Measurements from ENCODE around the gene APOBEC3H.

Gene APOBEC3H

GRCh38 chr22:39114112-39114511 lies 17.1 kb downstream of the APOBEC3H start:
- DNase-seq: no peak

GRCh38 chr22:39115570-39115969 lies 18.5 kb downstream of the APOBEC3H start:
- no peak for DNase-seq

DNA sequence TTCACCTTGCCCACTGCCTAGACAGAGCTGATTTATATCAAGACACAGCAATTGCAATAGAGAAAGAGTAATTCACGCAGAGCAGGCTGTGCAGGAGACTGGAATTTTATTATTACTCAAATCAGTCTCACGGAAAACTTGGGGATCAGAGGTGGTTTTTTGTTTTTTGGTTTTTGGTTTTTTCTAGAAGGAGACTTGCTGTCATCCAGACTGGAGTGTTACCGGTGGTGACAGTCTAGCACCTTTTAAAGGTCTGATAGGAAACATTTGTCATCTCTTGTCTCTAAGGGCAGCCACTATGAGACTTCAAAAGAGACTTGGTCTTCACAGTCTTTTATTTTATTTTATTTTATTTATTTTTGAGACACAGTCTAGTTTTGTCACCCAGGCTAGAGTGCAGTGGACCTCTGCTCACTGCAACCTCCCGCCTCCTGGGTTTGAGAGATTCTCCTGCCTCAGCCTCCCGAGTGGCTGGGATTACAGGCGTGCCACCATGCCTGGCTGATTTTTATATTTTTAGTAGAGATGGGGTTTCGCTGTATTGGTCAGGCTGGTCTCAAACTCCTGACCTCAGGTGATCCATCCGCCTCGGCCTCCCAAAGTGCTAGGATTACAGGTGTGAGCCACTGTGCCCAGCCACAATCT lies 19.1 kb downstream of the APOBEC3H start:
- no peak for DNase-seq

DNA sequence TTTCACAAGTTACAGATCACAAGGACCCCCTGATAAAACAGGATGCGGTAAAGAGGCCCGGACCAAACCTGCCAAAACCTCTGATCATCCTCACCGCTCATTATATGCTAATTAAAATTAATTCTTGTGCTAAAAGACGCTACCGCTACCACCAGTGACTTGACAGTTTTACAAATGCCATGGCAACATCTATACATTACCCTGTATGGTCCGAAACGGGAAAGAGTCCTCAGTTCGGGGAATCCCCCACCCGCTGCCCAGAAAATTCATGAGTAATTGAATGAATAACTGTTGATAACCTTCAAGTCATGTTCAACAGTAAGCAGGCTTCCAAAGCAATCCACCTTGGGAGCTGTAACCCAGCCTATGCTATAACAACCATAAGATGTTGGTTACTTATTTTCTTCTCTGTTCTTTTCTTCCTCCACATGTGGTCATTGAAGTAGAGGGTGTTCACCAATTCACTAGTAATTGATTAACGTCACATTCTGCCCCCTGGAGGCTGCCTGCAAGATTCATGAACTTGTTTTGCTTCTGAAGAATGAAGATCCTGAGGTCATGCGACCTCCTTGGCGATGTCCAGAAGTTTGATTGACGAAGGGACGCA lies 20.6 kb downstream of the APOBEC3H start:
- peak; percentile 68 for DNase-seq

DNA sequence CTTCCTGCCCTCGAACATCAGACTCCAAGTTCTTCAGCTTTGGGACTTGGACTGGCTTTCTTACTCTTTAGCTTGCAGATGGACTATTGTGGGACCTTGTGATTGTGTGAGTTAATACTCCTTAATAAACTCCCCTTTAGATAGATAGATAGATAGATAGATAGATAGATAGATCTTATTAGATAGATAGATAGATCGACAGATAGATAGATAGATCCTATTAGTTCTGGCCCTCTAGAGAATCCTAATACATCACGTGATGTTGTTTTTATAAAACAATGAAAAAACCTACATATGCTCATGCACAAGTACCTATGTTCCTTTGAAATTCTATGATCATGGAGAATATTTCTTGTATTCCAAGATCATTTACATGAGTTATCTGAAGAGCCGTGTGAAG lies 23.9 kb downstream of the APOBEC3H start:
- no peak for DNase-seq

GRCh38 chr22:39122772-39123470 lies 25.9 kb downstream of the APOBEC3H start:
- no peak for DNase-seq

- DNase-seq: no peak
Measured at GRCh38 chr22:39123751-39124581, 26.9 kb downstream of the APOBEC3H start.

- DNase-seq: no peak
Measured at GRCh38 chr22:39125622-39126021, 28.6 kb downstream of the APOBEC3H start.

DNA sequence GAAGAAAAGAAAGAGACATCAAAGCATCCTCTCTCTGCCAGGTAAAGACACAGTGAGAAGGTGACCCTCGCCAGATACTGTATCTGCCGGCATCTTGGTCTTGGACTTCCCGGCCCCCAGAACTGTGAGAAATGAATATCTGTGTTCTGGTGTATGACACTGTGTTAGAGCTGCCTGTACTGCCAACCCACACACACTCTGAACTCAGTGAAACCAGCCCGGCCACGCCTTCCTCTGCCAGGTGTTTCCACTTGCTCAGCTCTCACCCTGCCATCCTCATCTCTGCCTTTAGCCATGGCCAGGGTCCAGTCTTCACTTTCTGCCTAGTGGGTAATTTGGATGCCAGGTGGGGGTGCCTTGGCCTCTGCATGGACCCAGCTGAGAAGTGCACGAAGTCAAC lies 31.5 kb downstream of the APOBEC3H start:
- no peak for DNase-seq

GRCh38 chr22:39129081-39129480 lies 32.0 kb downstream of the APOBEC3H start:
- DNase-seq: no peak

DNA sequence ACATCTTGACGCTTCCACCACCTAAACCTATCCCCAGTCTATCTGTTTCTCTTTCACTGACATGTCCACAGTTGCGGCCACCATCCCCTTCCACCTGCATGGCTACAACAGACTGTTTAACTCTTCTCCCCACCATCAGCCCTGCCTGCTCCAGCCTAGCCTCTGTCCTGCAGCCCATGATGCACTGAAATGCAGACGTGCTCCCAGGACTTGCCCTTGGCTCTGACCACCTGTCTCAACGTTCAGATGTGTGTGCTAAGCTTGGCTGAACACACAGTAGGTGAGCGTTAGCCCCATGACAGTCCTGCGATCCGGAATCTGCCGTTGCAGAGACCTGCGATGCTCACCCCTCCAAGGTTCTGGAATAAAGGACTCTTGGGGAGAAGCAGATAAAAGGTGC lies 32.7 kb downstream of the APOBEC3H start:
- DNase-seq: no peak

DNA sequence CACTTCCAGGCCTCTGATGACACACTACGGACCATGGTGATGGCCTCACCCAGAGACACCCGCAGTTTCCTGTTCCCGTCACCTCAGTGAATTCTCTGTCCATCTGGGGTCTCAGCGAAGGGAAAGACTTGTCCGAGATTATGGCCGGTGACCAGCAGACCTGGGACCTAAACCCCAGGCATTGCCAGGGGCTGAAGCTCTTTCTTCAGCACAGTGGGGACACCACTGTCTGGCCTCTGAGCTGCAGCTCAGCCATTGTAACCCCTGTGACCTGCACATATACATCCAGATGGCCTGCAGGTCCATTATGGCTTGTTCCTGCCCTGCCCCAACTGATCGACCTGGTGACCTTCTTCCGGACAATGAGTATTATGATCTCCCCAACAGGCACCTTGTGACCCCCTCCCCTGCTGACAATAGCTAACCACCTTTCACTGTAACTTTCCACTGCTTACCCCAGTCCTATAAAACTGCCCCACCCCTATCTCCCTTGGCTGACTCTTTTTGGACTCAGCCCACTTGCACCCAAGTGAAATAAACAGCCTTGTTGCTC lies 33.2 kb downstream of the APOBEC3H start:
- DNase-seq: no peak

DNA sequence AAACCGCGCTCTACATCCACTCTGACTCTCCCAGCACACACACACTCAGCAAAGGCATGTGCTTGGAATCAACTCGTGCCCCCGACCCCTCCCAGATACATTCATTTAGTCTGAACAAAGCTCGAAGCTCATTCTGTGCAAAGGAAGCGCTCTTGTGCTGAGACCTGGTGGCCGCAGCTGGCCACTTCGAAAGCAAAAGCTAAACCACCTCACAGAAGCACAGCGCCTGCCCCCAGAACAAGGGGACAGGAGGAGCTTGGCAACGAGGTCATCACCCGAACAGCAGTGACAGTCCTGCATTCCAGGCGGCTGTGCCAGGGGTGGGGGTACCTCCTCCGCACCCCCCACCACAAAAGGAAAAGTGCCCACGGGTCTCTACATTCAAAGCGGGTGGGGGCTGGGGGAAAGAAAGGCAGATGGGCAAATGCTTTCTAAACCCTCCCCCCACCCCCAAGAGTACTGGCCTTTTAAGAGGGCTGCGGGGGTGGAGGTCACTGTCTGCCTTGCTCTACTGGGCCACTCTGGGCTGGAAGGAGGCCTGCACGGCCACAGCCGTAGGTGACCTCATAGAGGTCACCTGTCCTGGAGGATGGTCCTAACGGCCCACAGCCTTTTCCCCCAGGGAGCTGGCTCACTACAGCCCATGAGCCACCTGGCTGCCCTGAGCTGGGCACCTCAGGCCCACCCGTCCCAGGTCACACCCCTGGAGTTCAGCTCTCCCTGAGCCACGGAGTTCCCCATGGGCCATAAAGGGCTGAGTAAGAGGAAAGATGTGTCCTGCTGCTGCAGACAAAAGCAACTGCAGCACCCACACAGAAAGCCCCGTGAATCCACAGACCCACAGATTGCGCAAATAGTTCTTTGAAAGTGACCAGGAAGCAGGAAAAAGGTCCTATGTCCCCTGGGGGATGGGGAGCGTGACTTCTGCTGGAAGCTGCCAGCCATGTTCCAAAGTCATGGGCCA lies 34.1 kb downstream of the APOBEC3H start:
- DNase-seq: peak; percentile 76

DNA sequence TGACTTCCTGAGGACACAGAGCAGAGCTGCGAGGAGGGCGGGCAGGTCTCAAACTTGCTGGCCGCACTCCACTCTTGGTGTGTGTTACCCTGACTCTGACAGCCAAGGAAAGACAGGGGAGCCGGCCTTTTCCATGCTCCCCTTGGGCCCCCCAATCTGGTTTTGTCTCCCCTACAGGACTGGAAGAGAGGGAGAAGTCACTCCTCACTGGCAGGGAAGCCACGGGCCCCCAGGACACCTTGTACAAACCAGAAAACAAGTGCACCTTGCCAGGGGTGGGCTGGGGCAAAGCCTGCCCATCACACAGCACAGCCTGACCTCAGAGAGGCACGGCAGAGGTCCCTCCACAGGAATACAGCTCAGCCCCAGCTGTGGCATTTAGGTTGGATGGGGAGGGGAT lies 35.2 kb downstream of the APOBEC3H start:
- no peak for DNase-seq

DNA sequence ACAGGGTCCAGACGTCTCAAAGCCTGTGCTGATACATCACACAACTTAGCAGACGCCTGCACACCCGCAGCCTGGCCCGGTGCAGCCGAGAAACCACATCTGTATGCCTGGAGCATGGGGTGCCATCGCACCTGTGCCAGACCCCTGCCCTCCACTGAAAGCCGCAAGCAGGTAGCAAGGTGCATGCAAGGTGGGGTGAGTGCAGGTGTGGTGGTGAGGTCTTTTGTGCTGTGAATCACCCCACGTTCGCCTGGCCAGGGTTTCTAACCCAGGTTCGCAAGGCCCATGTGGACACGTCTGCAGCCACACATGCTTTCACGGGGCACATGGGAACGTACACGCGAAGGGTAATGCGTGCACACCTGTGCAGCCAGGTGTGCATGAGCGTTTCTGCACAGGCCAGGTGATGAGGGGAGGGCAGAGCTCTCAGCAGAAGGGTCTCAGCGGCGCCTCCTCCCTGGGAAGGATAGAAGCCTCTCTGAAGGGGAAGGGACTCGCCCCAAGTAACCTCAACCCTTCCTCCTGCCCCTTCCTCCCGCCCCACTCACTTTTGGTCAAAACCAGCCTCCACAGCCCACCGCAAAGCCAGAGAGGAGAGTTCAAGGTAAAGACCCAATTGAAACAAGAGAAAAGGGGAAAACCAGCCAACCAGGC lies 36.0 kb downstream of the APOBEC3H start:
- DNase-seq: no peak

DNA sequence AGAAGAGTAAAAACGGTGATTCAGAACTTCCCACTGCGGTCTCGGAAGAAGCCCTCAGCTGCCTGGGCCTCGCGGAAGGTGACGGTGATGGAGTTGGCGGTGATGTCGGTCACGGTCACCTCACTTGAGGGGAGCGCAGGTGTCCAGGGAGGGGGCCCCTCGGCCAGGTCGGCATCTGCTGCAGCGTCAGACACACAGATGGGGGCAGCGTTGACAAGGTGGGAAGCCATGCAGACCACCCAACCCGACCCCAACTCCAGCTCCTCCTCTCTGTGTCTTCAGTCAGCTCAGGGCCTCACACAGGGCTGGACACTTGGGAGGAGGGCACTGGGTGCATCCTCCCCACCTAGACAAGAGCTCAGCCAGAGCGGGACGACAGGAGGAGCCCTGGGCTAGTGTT lies 36.8 kb downstream of the APOBEC3H start:
- no peak for DNase-seq

- DNase-seq: no peak
Measured at GRCh38 chr22:39134366-39135091, 37.5 kb downstream of the APOBEC3H start.

- DNase-seq: peak; percentile 46
Measured at GRCh38 chr22:39135092-39135896, 38.2 kb downstream of the APOBEC3H start.

GRCh38 chr22:39136317-39136716 lies 39.3 kb downstream of the APOBEC3H start:
- no peak for DNase-seq
